BJ (cell line): ENCODE results near the gene FARP1. TPM values are rescaled to one million over a fixed set of nuclear protein-coding genes. Genes with fewer than 3 reads are reported as not detected.

Experiments
- CTCF ChIA-PET: fragments of 350-600 bp; formaldehyde crosslinking; extraction: SDS; loops from one replicate; lab custom pipeline; 2021; ENCODE audit warnings: antibody characterized with exemption, inconsistent platforms; lab: Yijun Ruan, JAX
- POLR2A ChIA-PET: fragments of 300-600 bp; sonication (Branson Sonifier 250); formaldehyde crosslinking; extraction: SDS; loops from one replicate; lab custom pipeline; 2021; ENCODE audit warnings: antibody characterized with exemption; lab: Charles Lee
- DNase-seq: peaks from one replicate; pipeline ENCODE4 v3.0.0-alpha.2; 2011; ENCODE audit warnings: low read depth
- H3K27me3 ChIP-seq: 2 replicates; pipeline ENCODE4 v1.6.0; 2011; ENCODE audit warnings: low read length; ENCODE audit not compliant: control insufficient read depth, insufficient read depth
- H3K36me3 ChIP-seq: 2 replicates; pipeline ENCODE4 v1.5.1; 2011; ENCODE audit warnings: low read length; ENCODE audit not compliant: control insufficient read depth, insufficient read depth
- H3K4me3 ChIP-seq: 2 replicates; pipeline ENCODE4 v1.5.1; 2011; ENCODE audit warnings: low read depth, mild to moderate bottlenecking, control low read depth, low read length
- CTCF ChIP-seq: IDR thresholded peaks from 2 replicates; pipeline ENCODE4 v1.5.1; 2011; ENCODE audit warnings: low read depth, mild to moderate bottlenecking, control low read depth, inconsistent platforms, low read length, moderate library complexity; ENCODE audit not compliant: insufficient read depth
- polyA plus RNA-seq: library from polyadenylated mRNA; depleted of rRNA; stranded (reverse); fragments of >200 nt; gene quantifications from 2 replicates; pipeline ENCODE4 v1.2.3, GENCODE V29; 2011

The FARP1 gene
- polyA plus RNA-seq, 1 experiment = 64.0 TPM

DNA sequence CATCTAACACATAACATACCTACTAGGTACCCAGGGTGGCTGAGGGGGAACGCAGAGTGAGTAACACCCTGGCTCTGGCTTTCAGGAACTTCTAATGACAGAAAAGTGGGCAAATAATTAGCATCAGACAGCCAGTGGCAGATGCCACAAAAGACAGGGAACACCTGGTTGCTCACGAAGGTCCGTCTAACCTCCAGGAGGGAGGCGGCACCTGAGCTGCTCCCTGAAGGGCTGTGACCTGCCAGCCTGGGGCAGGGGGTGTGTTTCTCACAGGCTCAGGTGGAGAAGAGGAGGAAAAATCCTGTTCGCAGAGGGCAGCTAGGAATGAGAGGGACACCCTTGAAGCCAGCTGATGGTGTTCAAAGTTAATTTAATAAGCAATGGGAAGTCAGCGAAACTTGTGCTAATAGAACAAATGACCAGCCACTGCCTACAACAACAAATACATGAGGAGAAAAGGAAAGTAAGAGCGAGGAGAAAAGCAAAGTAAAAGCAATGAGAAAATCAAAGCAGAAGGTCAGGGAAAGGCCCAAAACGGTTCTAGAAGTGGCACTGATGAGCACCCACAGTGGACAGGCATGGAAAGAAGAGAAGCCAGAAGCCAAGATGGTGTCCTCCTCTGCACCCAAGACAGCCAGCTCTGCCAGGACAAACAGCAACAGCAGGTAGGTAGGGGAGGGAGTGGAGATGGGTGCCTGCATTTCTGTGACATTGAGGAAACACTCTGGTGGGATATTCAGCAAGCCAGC lies 346.7 kb downstream of the FARP1 start:
- Histone ChIP-seq H3K27me3 (no peaks in the 10 kb centered on the region), H3K36me3 (peaks cover 4% of the 10 kb centered on the region; the same call in 1 of the 2 replicates), H3K4me3 (no peak overlapping the region)
- POLR2A ChIA-PET = no interaction called here
- CTCF ChIA-PET = interaction anchor here (1.0 to 2.7 kb wide), 3 partner anchors 16 to 456 kb away, joined by 4 to 10 read pairs (median 4); no protein-coding TSS in a partner anchor
- DNase-seq = no peak
- no peak for TF ChIP-seq CTCF

DNA sequence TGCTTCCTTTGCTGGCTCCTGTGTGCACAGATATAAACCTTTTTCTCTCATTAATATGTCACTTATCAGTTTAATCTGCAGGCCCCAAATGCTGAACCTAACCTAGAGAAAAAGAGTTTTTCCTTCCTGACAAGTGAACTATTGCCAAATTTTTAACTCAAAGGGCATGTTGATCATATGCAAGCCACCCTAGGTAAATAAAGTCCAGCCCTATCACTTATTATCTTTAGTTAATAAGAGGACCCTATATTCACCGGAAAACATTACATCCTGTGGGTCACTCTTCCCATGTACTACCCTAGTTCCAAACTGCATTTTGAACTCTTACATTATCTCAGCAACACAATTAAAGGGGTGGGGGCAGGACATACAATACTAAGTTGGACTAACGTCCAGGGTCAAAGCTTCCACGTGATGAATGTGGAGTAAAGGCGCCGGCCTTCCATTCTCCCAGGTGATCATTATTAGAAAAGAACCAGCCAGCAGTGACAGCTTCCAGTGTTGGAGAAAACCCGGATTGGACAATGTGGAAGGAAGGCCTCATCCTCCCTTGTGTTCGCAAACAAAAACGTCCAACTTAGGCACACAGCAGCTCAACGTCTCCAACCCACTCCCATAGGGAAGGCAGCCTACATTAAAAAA lies 347.4 kb downstream of the FARP1 start:
- peaks cover 5% of the 10 kb centered on the region; the same call in 1 of the 2 replicates for H3K36me3 ChIP-seq
- no peaks in the 10 kb centered on the region for H3K27me3 ChIP-seq
- no peak for TF ChIP-seq CTCF
- POLR2A ChIA-PET = no interaction called here
- DNase-seq = no peak
- CTCF ChIA-PET = interaction anchor here (2.7 kb wide), 1 partner anchor 15 kb away, joined by 10 read pairs; no protein-coding TSS in a partner anchor
- H3K4me3 ChIP-seq = no peak overlapping the region

- ChIA-PET POLR2A (no interaction called here), CTCF (interaction anchor here (1.7 to 2.7 kb wide), 2 partner anchors 15 to 51 kb away, joined by 4 to 10 read pairs; no protein-coding TSS in a partner anchor)
- Histone ChIP-seq H3K27me3 (no peaks in the 10 kb centered on the region), H3K4me3 (no peak overlapping the region), H3K36me3 (peaks cover 5% of the 10 kb centered on the region; the same call in 1 of the 2 replicates)
- no peak for DNase-seq
- TF ChIP-seq CTCF = no peak
These were observed 348.0 kb downstream of the FARP1 start for GRCh38 chr13:98490866-98491265.

GRCh38 chr13:98492335-98493041 lies 349.6 kb downstream of the FARP1 start:
- CTCF ChIA-PET = interaction anchor here (1.7 kb wide), 1 partner anchor 49 kb away, joined by 4 read pairs; no protein-coding TSS in a partner anchor
- Histone ChIP-seq H3K36me3 (peaks cover 5% of the 10 kb centered on the region; the same call in 1 of the 2 replicates), H3K27me3 (no peaks in the 10 kb centered on the region), H3K4me3 (no peak overlapping the region)
- POLR2A ChIA-PET = no interaction called here
- no peak for DNase-seq
- TF ChIP-seq CTCF = no peak
